HS-27A (cell line): ENCODE data around the gene PACS1.
"Not testable (repeated sequence)": the region's sequence is repeated elsewhere in the genome, so short reads cannot be mapped to it uniquely, and the experiment has no call there.

Experiments
- DNase-seq: peaks from one replicate; pipeline ENCODE4 v3.0.0-alpha.2; 2012; ENCODE audit warnings: low read depth, missing footprints

Gene PACS1

DNA sequence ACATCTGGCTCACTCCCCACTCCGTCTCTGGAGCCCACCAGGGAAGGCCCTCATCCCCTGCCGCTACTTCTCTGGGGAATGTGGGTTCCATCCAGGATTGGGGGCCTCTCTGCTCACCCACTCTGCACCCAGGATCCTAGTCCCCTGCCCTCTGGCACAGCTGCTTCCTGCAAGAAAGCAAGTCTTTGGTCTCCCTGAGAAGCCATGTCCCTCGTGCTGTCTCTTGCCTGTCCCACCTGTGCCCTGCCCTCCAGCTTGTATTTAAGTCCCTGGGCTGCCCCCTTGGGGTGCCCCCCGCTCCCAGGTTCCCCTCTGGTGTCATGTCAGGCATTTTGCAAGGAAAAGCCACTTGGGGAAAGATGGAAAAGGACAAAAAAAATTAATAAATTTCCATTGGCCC lies 207.0 kb downstream of the PACS1 start:
- DNase-seq: not testable (repeated sequence)

DNA sequence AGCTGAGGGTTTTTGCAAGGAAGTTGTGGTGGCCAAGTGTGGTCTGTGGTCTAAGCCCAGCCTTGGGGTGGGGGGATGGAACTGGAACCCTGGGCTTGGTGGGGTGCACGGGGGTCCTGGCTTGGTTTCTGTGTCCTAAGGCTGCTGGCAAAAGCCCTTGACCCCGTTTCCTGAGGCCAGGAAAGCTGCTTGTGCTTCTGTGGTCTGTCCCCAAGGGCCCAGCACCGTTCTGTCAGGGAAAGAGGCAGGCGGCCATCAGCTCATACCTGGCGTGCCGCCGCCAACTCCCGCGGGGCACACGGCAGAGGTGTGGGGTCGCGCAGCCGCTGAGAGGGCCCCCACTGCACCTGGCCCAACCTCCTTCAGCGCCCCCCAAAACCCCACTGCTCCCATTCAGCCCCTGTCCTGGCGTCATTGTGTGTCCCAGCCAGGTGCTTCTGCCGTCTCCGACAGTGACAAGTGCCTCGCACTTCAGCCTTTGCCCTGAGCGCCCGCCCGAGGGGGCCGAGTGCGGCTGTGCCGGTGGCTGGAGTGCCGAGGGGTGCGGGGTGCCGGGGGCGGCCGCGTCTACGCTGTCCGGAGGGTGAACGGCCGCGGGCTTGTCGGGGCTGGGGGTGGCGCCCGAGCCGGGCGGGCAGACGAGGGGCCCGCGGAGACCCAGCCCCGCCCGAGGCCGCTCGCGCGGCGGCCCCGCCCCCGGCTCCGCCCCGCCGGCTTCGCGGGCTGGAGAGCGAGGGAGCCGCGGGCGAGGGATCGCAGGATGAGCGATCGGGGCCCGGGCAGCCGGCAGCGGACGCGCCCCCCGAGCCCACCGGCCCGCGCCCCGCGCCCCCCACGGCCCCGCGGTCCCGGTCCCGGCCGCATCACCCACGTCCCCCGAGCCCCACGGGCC lies 207.6 kb downstream of the PACS1 start, which contains the start of gene CNIH2:
Gene CNIH2, plus strand, starts transcription at position 705 of the 892 bp plus-strand sequence. CDS start 282 bp downstream, outside the sequence.
- no peak for DNase-seq

DNA sequence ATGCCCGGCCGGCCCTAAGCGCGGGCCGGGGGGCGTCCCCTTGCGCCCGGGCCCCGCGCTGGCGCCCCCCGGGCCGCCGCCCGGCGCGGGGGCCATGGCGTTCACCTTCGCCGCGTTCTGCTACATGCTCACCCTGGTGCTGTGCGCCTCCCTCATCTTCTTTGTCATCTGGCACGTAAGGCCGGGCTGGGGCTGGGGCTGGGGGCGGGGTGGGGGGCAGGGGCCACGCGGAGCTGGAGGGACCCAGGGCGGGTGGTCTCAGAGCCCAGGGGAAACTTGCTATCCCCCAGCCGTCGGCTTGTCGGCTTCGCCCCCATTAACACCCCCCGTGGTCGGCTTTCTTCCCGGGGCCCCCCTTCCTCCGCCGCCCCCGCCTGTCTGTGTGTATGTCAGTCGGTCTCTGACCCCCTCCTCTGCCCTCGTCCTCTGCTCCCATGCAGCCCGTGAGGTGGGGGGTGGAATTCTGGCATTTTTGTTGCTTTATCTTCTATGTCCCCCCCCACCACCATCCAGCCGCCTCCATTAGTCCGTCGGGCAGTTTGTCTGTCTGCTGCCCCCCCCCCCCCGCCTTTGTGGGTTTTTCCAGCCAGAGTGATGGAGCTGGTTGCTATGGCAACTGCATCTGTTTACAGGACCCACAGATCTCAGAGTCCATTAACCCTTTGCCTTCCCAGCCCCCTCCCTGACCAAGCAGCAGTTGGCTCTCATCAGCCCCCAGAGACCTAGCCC lies 208.5 kb downstream of the PACS1 start:
- no peak for DNase-seq

DNA sequence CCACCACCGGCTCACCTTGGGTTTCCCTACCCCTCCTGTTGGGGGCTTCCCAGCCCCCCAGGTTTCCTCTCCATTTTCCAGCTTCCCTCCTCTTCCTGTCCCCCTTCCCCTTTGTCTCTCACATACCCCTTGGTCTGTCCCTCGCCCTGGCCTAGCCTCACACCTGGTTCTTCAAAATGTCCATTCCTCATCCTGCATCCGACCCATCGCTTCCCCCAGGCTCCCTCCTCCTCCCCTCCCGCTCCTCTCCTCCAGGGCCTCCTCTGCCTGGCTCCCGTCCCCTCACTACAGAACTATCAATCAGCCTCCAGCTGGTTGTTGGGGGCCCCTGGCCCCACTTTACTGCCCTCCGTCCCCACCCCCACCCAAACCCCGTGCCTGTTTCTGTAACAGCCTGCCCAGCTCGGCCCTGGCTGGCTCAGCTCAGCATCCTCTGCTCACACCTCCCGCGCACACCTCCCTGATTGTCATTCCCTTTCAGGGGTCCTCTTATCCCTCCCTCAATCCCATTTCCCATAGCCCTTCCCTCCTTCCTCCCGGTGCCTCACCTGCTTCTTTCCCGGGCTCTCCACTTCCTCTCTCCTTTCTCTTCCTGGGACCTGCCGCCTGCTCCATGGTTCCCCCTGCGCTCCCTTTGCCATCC lies 209.1 kb downstream of the PACS1 start:
- DNase-seq: no peak

DNA sequence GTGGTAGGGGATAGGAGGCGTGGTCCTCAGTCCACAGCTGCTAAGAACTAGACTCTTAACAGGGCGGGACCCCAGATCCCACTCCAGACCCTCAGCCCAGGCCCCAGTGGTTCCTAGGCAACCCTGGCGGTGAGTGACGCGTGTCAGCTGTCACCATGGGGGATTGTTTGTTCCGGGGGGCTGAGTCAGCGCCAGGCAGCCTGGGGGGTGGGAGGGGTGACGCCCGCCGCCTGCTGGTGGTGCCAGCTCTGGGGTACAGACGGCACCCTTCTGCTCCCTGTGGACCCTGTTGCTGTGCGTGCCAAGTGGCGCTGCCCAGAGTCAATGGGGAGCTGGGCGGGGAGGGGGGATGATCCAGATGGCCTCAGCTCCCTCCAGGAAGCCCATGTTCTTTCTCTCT lies 210.4 kb downstream of the PACS1 start:
- no peak for DNase-seq

DNA sequence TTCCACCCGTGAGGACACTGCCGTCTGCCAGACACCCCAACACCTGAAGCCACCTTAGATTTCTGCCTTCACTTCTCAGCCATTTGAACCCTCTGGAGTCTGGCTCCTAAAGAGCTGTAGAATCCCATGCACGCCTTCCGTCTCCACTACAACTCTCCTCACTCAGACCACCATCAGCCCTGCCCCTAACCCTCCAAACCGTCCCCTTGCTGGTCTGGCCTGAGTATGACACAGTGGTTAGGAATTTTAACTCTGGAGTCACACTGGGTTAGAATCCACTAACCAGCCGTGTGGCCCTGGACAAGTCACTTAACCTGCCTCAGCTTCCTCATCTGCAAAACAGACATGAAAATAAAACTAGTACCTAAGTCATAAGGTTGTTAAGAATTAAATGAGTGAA lies 210.9 kb downstream of the PACS1 start:
- DNase-seq: no peak

DNA sequence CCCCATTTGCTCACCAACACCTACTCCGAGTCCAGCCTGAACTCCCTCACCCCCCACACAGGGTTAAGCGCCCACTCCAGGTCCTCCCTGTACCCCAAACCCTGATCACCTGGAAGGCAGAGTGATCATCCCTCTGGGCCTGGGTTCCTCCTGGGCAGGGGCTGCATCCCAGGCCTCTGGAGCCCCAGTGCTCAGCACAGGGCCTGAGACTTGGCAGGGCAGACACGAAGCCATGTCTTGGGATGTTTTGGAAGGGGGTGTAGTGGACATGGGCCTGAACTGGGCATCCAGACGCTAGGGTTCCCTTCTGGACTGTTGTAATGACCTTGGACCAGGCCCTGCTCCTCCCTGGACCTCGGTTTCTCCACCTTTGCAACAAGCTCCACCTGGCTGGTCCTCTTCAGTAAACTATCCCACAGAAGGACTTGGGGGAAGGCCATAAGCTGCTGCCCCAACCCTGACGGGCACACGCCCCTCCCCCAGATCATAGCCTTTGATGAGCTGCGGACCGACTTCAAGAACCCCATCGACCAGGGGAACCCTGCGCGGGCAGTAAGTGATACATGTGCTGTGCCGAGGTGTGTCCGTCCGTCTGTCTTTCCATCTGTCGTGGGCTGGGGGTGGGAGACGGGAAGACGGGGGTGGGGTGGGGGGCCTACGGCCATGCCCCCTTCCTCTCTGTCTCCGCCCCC lies 211.8 kb downstream of the PACS1 start:
- no peak for DNase-seq

DNA sequence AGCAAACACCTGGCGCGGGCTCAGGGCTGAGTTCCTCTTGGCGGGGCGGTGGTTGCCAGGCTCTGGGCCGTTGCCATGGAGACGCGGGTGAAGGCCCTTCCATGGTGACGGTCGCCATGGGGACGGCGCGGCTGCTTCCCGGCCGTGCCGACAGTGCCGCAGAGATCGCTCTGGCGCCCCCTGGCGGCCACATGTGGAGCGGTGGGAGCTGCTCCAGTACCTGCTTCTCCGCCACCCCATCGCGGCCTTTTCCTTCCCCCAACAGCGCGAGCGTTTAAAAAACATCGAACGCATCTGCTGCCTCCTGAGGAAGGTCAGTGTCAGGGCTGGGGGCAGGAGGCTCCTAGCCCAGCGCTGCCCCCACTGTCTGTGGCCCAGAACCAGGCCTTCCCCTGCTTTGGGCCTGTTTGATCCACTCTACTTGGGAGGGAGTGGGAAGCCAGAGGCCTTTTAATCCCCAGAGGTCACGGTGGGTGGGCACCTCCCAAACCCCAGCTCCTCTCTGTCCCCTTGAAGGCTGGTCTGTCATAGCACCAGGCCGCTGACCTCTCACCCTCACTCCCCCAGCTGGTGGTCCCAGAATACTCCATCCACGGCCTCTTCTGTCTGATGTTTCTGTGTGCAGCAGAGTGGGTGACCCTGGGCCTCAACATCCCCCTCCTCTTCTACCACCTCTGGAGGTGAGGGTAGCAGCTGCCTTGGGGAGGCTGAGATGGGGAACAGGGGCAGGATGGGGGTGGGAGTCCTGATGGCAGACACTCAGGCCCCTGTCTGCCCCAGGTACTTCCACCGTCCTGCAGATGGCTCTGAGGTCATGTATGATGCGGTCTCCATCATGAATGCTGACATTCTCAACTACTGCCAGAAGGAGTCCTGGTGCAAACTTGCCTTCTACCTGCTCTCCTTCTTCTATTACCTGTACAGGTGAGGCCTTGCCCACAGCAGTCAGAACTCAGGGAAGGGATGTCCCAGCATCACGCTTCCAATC lies 212.7 kb downstream of the PACS1 start:
- DNase-seq: no peak

DNA sequence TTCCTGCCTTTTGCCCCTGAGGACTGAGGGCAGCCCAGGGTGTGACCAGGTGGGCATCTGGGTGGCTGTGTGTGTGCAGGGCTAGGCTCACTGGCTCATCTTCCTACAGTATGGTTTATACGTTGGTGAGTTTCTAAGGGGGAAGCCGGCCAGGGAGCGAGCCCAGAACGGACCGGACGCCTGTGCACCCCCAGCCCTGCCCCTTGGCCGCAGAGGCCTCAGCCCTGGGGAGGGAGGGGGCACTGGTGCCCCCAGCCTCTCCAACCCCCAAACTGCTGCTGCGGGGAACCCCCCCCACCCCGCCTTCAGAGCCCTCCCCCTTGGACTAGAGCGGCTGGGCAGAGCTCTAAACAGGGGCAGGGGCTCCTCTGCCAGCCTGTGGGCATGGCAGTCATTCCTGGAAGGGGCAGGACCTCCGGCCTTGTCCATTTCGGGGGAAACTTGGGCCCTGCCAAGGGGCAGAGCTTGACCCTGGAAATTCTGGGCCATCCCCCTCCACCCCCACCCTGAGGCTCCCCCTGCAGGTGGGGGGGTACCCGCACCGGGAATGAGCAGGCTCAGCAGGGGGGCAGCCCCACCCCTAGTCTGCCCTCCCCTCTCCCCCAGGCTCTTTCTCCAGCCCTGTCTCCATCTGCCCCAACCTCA lies 213.5 kb downstream of the PACS1 start:
- DNase-seq: no peak

DNA sequence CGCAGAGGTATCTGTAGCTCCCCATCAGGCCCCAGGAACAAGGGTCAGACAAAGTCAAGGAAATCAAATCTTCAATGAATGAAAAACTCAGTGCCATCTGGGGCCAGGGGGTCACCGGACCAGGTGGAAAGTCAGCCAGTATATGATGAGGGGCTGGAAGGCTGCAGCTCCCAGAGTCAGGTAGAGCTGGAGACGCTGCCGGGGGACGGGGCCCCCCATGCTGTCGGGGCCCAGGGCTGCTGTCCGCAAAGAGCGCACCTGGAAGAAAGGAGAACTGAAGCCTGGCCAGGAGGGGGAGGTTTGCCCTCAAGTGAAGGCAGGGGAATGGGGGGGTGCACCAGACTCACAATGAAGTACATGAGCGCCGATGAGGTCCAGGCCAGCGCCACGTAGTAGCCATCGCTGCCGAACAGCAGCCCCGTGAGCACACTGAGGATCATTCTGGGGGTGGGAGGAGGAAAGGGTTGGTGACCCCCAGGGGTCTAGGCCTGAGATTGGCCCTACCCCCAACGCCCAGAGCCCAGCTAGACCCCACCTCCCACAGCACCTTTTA lies 214.5 kb downstream of the PACS1 start:
- DNase-seq: no peak

DNA sequence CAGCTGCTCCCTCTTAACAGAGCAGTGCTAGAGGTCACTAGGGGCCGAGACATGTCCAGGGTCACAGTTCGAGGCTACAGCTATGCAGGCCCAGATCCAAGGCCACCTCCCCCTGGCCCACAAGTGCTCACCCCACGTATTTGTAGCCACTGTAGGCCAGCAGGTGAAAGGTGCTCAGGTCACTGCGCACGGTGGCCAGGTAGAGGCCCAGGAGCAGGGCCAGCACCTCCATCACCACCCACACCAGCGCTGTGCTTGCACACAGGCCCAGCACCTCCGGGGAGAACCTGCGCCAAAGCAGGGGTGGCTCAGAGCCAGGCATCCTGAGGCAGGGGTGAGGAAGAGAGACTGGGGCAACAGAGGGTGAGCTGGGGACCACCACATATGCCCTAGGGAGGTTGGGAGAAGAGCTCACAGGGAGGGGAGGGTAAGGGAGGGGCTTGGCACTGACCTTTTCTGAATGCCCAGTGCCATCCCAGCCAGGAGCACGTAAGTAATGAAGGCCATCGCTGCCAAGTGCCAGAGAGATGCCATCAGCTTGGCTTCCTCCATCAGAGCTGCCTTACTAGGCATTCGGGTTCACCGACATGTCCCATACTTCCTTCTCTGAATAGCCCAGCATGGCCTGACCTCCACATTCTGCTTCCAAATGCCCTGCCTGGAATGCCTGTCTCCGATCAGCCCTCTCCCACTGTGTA lies 215.3 kb downstream of the PACS1 start:
- no peak for DNase-seq

DNA sequence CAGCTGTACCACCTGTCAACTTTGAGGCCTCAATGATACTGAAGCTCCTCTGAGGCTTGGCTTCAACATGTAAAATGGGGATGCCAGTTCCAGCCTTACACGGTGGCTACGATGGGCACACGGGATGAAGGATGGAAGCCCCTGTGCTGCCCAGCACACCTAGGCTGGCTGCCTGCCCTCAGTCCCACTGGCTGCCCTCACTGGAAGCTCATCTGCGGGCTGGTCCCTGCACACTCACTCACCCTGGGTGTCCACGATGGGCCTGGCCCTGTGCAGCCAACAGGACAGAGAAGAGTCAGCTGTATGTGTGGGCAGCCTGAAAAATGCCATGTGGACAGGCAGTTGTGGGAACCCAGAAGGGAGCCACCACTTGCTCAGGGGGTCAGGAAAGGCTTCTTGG lies 216.6 kb downstream of the PACS1 start:
- DNase-seq: no peak

DNA sequence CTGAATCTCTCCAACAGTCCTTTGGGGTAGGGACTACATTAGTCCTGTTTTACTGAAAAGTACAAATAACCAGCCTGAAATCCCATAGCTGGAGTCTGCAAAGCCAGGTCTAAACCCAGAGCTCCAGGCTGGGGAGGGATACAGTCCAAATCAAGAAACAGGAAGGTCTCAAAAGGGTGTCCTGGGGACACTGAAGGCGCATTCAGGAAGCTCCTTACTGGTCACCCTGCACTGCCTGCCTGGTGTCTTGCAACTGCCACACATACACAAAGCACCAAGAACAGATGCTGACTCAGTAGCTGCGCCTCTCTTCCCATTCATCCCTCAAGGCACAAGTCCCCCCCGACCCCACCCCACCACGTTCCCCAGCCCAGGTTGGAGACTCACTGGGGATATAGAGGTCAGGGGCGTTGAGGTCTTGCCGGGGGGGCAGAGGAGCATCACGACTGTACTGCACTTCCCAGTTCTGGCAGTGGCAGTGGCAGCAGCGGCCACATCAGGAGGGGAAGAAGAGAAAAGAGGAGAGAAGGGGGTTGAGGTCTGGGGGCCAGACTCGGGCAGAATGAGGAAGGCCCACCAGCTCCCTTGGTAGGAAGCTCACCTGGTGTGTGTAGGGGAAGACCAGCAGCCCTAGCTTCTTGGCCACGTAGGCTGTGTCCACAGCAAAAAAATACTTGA lies 217.3 kb downstream of the PACS1 start:
- DNase-seq: no peak

DNA sequence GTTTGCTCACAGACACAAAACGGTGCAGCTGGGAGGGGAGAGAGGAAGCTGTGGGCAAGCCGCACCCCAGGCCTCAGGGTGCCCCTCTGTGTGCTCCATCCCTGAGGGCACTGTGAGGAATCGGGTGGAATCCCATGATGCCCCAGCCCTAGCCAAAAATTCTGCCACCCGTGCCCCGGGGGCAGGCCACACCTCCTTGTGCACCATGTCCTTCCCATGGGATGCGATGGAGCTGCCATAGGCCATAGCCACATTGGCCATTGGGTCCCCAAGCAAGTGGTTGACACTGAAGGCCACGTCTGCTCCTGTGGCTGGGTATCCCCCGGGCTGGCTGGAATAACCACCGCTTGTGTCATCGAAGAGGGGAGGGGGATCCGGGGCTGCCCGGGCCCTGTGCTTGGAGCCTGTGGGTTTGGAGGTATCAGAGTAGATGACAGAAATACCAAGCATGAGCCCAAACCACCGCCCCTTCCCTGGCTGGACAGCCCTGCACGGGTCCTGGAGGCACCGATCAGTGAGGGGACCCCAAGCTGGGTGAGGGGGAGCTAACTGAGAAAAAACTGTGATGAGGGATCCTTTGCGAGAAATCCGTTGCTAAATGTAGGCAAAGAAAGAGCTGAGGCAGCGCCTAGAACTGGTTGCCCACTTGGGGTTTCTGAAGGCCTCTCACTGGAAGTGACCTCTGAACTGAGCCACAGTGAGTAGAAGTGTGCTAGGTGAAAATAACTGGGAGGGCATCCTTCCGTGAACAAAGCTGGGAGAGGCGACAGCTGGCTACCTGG lies 218.0 kb downstream of the PACS1 start:
- no peak for DNase-seq

DNA sequence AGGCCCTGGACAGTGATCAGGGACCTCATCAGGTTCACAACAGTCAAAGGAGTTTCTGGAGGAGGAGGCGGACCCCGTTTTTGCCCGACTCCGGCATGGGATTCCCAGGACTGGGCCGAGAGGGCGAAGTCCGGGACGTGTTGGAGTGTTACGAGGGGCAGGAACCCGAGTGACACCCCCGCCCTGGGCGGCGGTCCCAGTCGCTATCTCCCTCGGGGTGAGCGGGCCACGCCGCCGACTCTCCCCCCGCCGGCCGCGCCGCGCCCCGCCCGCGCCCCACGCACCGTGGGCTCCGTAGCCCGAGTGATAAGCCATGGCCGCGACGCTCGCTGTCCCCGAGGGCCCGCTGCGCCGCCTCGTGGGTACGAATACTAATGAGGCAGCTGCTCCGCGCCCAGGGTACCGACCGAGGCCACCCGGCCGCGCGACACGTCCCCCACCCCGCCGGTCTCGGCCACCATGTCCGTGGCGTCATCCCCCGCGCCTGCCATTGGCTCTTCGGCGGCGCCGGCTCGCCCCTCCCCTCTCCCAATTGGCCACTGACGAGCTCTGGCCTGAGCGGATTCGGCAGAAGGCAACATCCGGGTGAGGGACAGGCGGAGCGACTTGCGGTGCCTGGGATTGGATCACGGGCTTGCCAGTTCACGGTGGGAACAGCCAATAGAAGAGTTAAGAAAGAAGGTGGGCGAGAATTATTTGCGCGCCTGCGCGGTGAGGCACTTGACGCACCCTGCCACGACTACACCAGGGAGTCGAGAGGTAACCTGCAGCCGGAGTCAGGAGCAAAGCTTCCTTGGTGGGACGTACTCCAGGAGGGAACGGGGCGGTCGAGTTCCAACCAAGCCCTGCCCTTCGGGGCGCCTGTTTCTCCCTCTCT lies 218.8 kb downstream of the PACS1 start, which contains the start of gene YIF1A:
Gene YIF1A, minus strand, starts transcription at position 473 of the 877 bp plus-strand sequence. Its CDS starts 158 bp downstream, at position 315.
- DNase-seq: peak; percentile 99

DNA sequence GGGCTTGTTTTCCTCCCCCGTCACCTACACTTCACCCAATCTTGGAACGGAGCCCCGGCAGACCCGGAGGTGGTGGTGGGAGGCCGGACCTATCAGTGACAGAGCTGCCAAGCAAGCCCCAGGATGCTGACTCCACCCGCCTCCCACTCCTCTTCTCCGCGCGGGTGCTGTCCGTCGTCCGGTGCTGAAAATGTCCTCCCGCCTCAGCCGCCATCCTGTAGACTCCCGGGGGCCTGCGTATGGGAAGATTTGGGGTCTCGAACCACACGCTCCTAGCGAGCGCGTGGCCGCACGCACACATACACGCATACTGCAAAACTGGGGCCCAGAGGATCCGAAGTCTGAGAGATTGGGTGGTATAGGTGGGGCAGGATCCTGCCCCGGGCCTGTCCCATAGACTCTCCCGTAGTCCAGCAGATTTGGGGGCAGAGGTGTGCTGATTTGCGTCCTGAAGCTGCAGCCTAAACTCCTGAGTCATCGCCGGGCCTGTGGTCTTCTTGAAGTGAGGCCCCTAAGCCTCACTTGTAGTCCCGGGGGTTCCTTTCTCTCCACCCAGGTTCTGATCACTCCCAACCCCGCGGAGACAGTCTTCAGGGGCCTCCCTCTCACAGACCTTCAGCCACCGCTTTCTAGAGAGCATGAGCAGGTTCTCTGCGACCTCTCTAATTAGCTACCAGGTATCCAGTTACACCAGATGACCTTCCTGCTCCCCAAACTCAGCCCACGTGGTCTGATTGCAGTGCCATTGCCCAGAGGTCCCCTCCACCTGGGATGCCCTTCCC lies 219.7 kb downstream of the PACS1 start:
- no peak for DNase-seq
